ENCODE data around the gene SCFD2.

- TF ChIP-seq CTCF (IDR thresholded peaks at IDR 0.05) (no peak), POLR2A (IDR thresholded peaks at IDR 0.05) (no peak), POLR2AphosphoS5 (IDR thresholded peaks at IDR 0.05) (no peak)
These were observed 440.3 kb downstream of the SCFD2 start for GRCh38 chr4:52925531-52925968.
